ENCODE data around the gene RBMS3. TPM values are rescaled to one million over a fixed set of nuclear protein-coding genes. Genes with fewer than 3 reads are reported as not detected.

Gene RBMS3
- total RNA-seq, 1 experiment from 2014 or later = 0.42 TPM

DNA sequence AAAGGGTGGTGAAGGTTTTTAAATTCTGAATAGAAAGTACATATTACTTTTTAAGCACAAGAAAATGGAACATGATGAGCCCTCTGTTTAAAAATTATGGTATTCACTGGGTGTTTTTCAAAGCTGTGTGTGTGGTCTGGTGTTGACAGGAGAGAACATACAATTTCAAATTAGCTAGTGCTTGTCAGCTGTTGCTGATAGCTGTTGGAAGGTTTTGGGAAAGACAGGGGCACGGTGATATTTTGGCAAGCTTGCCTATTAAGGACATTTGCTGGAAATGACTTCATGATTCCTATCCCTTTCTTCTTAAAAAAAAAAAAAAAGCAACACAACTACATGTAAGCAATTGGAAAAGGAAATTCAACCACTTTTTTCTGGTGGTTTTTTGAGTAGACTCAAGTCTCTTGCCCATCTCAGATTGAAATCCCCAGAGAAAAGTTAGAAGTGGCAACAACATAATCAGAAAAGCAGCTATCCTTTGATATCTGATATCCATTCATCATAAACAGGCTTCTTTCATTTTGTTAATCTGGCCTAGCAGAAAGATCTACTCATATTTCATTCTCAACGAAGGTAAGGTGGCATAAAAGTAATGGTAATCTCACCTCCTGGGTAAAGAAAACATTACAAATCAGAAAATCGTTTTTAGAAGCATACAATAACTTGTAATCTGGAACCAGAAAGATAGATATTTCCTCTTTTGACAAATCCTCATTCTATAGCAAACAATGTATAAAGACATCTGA, 130.0 kb downstream of the RBMS3 start:
- Histone ChIP-seq H2AFZ (ENCODE audit: low read depth, low read length, poor library complexity, severe bottlenecking) (no peak overlapping the region), H3K4me1 (ENCODE audit: control insufficient read depth in 1 of 2, insufficient read depth in 2 of 2, low read length in 2 of 2) (no peaks in the 10 kb centered on the region), H3K27me3 (ENCODE audit: insufficient read depth, low read length) (no peaks in the 10 kb centered on the region), H3K27ac (ENCODE audit: low read depth, low read length) (no peak overlapping the region), H3K79me2 (ENCODE audit: insufficient read depth, low read length) (no peaks in the 10 kb centered on the region), H4K20me1 (ENCODE audit: insufficient read depth) (no peaks in the 10 kb centered on the region), H3K4me2 (ENCODE audit: low read length) (no peak overlapping the region), H3K9me2 (ENCODE audit: insufficient read depth) (no peaks in the 10 kb centered on the region), H3K9ac (ENCODE audit: low read length) (no peak overlapping the region), H3K36me3 (ENCODE audit: control insufficient read depth in 1 of 2, insufficient read depth in 2 of 2, low read length in 2 of 2) (no peaks in the 10 kb centered on the region), H3K9me3 (ENCODE audit: control insufficient read depth in 1 of 2, insufficient read depth in 1 of 2, low read depth in 1 of 2, low read length in 2 of 2) (no peaks in the 10 kb centered on the region), H3K4me3 (replicated peaks in 1 of 2; ENCODE audit: low read depth in 1 of 2, low read length in 2 of 2) (no peak overlapping the region)
- no peak for TF ChIP-seq RAD21 (IDR thresholded peaks at IDR 0.05; ENCODE audit: low read depth)
- no peak for TF ChIP-seq EZH2phosphoT487 (IDR thresholded peaks at IDR 0.05; ENCODE audit: borderline replicate concordance)
- TF ChIP-seq, protein P1, sequence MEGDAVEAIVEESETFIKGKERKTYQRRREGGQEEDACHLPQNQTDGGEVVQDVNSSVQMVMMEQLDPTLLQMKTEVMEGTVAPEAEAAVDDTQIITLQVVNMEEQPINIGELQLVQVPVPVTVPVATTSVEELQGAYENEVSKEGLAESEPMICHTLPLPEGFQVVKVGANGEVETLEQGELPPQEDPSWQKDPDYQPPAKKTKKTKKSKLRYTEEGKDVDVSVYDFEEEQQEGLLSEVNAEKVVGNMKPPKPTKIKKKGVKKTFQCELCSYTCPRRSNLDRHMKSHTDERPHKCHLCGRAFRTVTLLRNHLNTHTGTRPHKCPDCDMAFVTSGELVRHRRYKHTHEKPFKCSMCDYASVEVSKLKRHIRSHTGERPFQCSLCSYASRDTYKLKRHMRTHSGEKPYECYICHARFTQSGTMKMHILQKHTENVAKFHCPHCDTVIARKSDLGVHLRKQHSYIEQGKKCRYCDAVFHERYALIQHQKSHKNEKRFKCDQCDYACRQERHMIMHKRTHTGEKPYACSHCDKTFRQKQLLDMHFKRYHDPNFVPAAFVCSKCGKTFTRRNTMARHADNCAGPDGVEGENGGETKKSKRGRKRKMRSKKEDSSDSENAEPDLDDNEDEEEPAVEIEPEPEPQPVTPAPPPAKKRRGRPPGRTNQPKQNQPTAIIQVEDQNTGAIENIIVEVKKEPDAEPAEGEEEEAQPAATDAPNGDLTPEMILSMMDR (IDR thresholded peaks at IDR 0.05 in 2 of 3, conservative IDR thresholded peaks at IDR 0.05 in 1 of 3; ENCODE audit: borderline replicate concordance in 1 of 3, insufficient read depth in 1 of 3, low read depth in 2 of 3, low read length in 2 of 3) = no peak
- TF ChIP-seq, protein P2, sequence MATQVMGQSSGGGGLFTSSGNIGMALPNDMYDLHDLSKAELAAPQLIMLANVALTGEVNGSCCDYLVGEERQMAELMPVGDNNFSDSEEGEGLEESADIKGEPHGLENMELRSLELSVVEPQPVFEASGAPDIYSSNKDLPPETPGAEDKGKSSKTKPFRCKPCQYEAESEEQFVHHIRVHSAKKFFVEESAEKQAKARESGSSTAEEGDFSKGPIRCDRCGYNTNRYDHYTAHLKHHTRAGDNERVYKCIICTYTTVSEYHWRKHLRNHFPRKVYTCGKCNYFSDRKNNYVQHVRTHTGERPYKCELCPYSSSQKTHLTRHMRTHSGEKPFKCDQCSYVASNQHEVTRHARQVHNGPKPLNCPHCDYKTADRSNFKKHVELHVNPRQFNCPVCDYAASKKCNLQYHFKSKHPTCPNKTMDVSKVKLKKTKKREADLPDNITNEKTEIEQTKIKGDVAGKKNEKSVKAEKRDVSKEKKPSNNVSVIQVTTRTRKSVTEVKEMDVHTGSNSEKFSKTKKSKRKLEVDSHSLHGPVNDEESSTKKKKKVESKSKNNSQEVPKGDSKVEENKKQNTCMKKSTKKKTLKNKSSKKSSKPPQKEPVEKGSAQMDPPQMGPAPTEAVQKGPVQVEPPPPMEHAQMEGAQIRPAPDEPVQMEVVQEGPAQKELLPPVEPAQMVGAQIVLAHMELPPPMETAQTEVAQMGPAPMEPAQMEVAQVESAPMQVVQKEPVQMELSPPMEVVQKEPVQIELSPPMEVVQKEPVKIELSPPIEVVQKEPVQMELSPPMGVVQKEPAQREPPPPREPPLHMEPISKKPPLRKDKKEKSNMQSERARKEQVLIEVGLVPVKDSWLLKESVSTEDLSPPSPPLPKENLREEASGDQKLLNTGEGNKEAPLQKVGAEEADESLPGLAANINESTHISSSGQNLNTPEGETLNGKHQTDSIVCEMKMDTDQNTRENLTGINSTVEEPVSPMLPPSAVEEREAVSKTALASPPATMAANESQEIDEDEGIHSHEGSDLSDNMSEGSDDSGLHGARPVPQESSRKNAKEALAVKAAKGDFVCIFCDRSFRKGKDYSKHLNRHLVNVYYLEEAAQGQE (IDR thresholded peaks at IDR 0.05; ENCODE audit: low read depth) = no peak
- no peak for TF ChIP-seq YY1 (IDR thresholded peaks at IDR 0.05; ENCODE audit: extremely low read depth, insufficient replicate concordance, low read depth, low read length)
- TF ChIP-seq ZFX (IDR thresholded peaks at IDR 0.05) = no peak
- TF ChIP-seq, protein P3, sequence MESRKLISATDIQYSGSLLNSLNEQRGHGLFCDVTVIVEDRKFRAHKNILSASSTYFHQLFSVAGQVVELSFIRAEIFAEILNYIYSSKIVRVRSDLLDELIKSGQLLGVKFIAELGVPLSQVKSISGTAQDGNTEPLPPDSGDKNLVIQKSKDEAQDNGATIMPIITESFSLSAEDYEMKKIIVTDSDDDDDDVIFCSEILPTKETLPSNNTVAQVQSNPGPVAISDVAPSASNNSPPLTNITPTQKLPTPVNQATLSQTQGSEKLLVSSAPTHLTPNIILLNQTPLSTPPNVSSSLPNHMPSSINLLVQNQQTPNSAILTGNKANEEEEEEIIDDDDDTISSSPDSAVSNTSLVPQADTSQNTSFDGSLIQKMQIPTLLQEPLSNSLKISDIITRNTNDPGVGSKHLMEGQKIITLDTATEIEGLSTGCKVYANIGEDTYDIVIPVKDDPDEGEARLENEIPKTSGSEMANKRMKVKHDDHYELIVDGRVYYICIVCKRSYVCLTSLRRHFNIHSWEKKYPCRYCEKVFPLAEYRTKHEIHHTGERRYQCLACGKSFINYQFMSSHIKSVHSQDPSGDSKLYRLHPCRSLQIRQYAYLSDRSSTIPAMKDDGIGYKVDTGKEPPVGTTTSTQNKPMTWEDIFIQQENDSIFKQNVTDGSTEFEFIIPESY (IDR thresholded peaks at IDR 0.05; ENCODE audit: extremely low read depth, insufficient replicate concordance, low read length) = no peak
- no peak for TF ChIP-seq FOSL1 (IDR thresholded peaks at IDR 0.05; ENCODE audit: low read depth)
- no peak for TF ChIP-seq ELF1 (IDR thresholded peaks at IDR 0.05; ENCODE audit: borderline replicate concordance, low read depth)
- no peak for TF ChIP-seq EZH2 (IDR thresholded peaks at IDR 0.05)
- ChIA-PET CTCF (no interaction called here), POLR2A (no interaction called here), RAD21 (ENCODE audit: low non-redundant PET in 1 of 2, low total read pairs in 2 of 2, uncharacterized antibody in 2 of 2, unreplicated experiment in 2 of 2) (no interaction called here)
- no peak for ATAC-seq
- no TSS peak for BruUV-seq (replicated peaks)
- intact Hi-C loops (cut with micrococcal nuclease) = no loop called here
- no peak for DNase-seq (ENCODE audit: low read depth, low spot score)

All from HCT116 (cell line).